ENCODE results near the gene LTF.
"Not testable (repeated sequence)": the region's sequence is repeated elsewhere in the genome, so short reads cannot be mapped to it uniquely, and the experiment has no call there.

LTF gene

GRCh38 chr3:46388847-46389246 is 75.9 kb downstream of the LTF start:
- not testable (repeated sequence) for DNase-seq

DNA sequence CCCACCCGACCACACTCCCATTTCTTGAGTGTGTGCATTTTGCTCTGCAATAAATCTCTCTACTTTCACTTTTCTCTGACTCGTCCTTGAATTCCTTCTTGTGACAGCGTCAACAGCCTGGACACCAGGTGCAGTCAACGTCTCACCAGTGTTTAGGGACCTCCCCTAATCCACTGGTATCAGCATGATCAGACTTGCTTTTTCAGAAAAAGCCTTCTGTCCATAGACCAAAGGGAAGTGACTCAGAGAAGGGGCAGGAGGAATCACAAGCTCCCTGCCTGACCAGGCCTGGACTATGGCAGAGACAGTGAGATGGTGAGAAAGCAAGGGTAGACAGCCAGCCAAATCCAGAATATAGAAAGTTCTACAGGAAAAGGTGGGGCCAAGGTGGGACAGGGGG is 78.5 kb downstream of the LTF start:
- DNase-seq, result no peak

All from DMS153 (cell line).